Femur (tissue), 1 donor: ENCODE measurements around the gene DNAJA3.

Source experiments
- DNase-seq: peaks from one replicate; pipeline ENCODE4 v3.0.0-alpha.2; 2017

The DNAJA3 gene

GRCh38 chr16:4407543-4408322, 17.9 kb upstream of the DNAJA3 start:
- peak; percentile 24 for DNase-seq

GRCh38 chr16:4408323-4408690, 17.4 kb upstream of the DNAJA3 start:
- no peak for DNase-seq

GRCh38 chr16:4409081-4409932, 16.4 kb upstream of the DNAJA3 start:
- DNase-seq: peak; percentile 73

- DNase-seq: peak; percentile 90
Measured at GRCh38 chr16:4410335-4411075, 15.2 kb upstream of the DNAJA3 start.

GRCh38 chr16:4411684-4412083, 14.0 kb upstream of the DNAJA3 start:
- DNase-seq: peak; percentile 90

- DNase-seq: no peak
Measured at GRCh38 chr16:4412159-4412558, 13.5 kb upstream of the DNAJA3 start.

GRCh38 chr16:4412854-4413253, 12.8 kb upstream of the DNAJA3 start:
- no peak for DNase-seq

- DNase-seq: no peak
Measured at GRCh38 chr16:4414187-4414917, 11.3 kb upstream of the DNAJA3 start.

GRCh38 chr16:4415538-4416199, 10.0 kb upstream of the DNAJA3 start:
- peak; percentile 70 for DNase-seq

GRCh38 chr16:4416200-4417032, 9.3 kb upstream of the DNAJA3 start, which contains the start of gene CORO7:
Gene CORO7 (minus strand): TSS chr16:4416596. CDS start chr16:4416518, 78 bp downstream.
- peak; percentile 97 for DNase-seq

- no peak for DNase-seq
Measured at GRCh38 chr16:4419402-4419959, 6.2 kb upstream of the DNAJA3 start.

- DNase-seq: no peak
Measured at GRCh38 chr16:4420505-4421105, 5.1 kb upstream of the DNAJA3 start.

- no peak for DNase-seq
Measured at GRCh38 chr16:4426021-4426684, 485 bp downstream of the DNAJA3 start.

GRCh38 chr16:4426722-4427372, 1.2 kb downstream of the DNAJA3 start:
- DNase-seq: no peak

GRCh38 chr16:4428500-4428899, 2.8 kb downstream of the DNAJA3 start:
- DNase-seq: no peak

GRCh38 chr16:4431023-4431422, 5.4 kb downstream of the DNAJA3 start:
- no peak for DNase-seq

- DNase-seq: no peak
Measured at GRCh38 chr16:4433228-4433627, 7.6 kb downstream of the DNAJA3 start.

GRCh38 chr16:4433914-4434787, 8.5 kb downstream of the DNAJA3 start:
- DNase-seq: no peak
